GM18909 (cell line): Measurements from ENCODE around the gene NOTCH4.
"Not testable (repeated sequence)": the region's sequence is repeated elsewhere in the genome, so short reads cannot be mapped to it uniquely, and the experiment has no call there.

Experiments
- ATAC-seq: cut with Tn5 transposase; IDR thresholded peaks from one replicate; pipeline ENCODE4 v1.9.1; 2021; ENCODE audit warnings: mild to moderate bottlenecking; ENCODE audit not compliant: unreplicated experiment, poor library complexity

Gene NOTCH4

DNA sequence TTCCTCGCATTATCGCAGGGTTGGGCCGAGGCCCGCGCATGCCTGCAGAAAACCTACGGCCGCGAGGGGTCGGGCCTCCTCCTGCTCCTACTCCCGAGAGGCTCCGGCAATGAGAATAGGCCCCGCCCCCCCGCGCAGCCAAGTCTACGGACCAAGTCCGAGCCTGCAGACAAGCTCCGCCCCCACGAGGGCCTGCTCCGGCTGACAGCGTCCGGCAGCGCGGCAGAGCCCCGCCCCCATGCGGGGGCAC lies 28.3 kb downstream of the NOTCH4 start:
- ATAC-seq, result peak; percentile 76

DNA sequence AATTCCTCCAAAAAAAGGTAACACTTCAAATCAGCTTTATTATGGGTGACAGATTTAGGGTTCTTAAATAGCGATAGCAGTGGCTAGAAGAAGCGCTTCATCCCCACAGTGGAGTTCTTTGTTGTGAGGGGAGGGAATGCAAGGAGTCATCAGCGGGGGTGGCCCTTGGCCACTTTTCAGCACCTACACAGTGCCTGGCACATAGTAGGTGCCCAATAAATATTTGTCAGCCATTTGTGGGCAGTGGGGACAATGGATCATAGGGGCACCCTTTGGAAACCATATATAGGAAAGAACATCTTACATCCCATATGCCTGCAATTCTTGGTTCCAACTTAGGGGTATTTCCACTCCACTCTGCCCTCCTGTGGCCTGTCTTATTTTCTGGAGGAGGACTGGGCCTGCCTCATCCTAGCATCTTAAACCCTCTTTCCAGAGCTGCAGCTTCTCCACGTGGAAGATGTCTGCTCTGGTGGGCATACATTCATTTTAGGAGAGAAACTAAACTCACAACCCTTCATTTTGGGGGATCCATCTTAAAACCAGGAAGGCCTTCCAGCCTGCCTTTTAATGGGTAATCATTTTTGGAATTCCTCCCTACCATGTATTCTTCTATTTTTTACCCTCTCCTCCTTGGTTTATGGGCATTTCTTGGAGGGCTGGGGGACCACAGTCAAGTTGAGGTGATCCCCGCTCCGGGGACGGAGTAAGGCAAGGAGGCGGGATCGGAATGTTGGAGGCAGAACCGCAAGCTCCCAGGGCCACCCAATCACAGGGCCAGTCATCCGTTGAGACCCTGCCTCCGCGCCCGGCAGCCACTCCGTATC lies 28.8 kb downstream of the NOTCH4 start:
- ATAC-seq, result no peak

DNA sequence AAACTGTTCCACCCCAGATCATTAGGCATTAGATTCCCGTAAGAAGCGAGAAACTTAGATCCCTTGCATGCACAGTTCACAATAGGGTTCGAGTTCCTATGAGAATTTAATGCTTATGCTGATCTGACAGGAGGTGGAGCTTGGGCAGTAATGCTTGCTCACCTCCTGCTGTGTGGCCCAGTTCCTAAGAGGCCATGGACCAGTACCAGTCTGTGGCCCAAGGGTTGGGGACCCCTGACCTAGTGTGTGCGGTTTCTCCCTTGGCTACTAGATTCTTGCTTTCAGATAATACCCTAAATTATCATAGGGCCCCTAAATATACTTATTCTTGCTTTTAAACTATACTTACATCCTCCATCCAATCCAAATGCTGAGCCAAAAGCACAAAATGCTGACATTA lies 29.5 kb downstream of the NOTCH4 start:
- ATAC-seq, result no peak

DNA sequence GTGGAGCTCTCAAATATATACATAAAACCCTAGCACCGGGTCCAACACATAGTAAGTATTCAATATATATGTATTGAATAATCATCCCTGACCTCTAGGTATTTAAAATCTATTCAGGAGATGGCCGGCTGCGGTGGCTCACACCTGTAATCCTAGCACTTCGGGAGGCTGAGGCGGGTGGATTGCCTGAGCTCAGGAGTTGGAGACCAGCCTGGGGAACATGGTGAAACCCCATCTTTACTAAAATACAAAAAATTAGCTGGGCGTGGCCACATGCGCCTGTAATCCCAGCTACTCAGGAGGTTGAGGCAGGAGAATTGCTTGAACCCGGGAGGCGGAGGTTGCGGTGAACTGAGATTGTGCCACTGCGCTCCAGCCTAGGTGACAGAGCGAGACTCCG lies 30.8 kb downstream of the NOTCH4 start:
- not testable (repeated sequence) for ATAC-seq

DNA sequence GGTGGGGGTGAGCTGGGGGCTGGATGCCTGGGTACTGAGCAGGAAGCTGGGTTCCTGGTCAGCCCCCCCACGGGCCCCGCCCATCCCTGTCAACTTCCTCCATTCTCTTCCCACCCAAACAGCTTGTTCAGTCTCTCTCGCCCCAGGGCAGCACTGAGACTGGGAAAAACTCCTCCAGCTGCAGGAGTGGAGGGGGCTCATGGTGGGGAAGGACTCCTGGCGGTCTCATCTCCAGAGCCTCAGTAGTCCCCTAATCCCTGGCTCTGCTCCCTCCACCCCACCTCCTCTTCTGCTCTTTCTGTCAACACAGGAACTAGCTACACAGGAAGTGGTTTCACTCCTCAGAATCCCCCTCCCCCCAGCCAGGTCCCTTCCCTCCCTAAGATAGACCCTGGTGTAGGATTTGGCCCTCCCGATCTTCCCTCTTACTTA lies 31.2 kb downstream of the NOTCH4 start, which contains the start of gene GPSM3:
Gene GPSM3 (minus strand): TSS at position 36 of the 432 bp plus-strand sequence. CDS start 130 bp downstream, outside the sequence.
- ATAC-seq, result no peak

DNA sequence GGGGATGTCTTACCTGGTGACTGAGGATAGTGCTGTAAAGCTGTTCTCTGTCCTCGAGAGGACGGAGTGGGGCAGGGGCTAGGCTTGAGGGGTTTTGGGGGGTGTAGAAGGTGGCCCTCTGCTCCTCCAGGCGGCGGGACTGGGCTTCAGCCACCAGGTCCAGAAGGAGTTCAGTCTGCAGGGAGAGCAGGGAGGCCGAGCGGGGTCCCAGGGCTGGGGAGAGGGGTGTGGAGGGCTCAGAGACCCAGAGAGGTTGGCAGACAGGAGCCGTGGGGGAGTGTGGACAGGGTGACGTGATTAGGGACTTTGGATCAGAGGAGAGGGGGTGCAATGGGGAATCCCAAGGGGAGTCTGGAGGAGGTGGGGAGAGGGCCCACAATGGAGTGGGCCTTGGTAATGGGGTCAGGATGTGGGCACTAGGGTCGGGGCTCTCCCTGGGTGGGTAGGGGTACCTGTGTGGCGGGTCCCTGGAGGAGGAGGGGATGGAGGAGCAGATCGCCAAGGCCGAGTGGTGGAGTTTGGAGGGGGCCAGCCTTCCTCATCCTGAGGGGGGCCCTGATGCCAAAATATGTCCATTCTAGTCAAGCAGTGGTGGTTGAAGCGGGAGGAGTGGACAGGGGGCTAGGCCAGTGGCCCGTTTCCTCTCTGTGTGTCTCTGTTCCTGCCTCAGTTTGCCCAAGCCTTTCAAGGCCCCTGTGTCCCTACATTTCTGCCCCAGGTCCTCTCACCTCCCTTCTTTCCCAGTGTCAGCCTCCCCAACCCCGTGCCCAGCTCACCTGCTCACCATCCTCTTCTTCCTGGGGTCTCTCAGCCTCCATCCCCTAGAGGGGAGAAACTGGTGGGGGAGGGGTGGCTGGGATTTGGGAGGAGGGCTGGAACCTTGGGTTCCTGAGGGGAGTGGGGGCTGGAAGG lies 31.9 kb downstream of the NOTCH4 start:
- ATAC-seq, result no peak

DNA sequence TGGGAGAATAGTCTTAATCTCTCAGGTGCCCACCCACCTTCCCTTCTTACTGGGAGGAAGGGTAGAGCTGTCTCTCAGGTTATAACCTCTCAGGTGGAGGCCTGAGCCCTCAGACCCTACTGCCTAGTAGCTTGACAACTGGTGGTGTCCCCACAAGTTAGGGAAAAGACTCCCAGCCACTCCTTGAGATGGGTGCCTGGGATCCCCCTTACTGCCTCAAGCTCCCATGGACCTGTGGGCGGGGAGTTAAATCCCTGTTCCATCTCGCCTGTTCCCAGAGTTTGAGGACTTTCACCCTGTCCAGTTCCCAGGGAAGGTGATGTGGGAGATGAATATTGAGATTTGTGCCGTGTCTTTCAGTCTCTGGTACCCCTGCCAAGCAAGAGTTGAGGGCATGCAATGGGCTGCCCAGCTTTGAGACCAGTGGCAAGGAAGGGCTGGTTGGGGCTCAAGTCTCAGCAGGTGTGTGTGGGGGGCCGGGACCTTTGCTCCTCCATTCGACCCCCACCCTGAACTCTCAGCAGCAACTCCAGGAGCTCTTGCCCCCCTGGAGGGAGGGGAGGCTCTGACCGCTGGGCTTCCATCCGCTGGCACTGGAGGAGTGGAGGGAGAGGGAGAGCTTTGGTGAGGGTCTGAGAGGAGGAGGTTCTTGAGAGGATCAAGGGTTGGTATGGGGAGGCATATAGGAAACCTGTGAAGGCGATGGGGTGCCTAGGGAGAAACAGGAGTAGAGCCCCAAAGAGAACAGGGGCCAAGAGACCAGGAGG lies 32.8 kb downstream of the NOTCH4 start:
- ATAC-seq, result no peak

DNA sequence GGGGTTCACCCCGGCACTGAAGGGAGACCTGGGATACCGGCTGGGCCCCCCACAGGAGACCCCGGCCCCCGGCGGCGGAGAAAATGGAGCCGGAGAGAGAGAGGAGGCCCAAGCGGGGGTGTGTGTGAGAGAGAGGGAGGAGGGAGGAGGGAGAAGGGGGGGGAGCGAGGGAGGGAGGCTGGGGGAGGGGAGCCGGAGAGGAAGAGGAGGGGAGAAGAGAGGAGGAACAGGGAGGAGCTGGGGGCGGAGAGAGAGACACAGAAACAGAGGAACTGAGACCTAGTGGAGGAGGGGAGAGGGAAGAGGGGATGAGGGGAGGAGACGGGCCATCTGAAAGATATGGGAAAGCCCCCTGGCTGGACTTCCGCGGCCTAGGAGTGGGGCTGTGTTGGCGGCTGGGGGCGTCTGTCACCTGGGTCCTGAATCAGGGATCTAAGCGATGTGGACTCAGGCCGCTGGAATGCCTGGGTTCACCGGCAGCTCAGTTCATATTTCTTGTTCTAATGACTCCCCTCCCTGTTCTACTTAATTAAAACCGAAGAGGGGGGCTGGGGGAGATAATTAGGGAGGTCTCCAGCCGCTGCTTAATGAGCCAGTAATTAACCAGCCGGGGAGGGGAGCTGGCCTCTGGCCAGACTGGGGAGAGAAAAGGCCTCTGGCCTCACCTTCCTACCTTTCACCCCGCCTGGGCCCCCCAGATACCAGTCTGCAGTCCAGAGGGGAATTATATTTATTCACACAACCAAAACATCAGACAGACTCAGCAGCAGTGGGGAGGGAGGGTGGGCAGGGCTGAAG lies 33.6 kb downstream of the NOTCH4 start, which contains the start of gene PBX2:
Gene PBX2 (minus strand): TSS at position 149 of the 798 bp plus-strand sequence. CDS start 287 bp downstream, outside the sequence.
- peak; percentile 50 for ATAC-seq

DNA sequence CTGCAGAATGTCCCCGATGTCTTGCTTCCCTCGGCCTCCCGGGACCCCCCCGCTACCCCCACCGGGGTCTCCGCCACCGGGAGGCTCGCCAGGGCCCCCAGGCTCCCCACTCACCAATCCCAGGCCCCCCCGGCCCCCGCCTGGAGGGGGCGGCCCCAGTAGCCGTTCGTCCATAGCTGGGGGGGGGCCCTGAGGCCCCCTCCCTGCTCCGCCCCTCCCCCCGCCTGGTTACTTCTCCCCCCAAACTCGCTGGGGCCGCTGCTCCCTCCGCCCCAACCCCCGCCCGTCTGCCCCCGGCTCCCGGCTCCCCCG lies 34.2 kb downstream of the NOTCH4 start:
- no peak for ATAC-seq

DNA sequence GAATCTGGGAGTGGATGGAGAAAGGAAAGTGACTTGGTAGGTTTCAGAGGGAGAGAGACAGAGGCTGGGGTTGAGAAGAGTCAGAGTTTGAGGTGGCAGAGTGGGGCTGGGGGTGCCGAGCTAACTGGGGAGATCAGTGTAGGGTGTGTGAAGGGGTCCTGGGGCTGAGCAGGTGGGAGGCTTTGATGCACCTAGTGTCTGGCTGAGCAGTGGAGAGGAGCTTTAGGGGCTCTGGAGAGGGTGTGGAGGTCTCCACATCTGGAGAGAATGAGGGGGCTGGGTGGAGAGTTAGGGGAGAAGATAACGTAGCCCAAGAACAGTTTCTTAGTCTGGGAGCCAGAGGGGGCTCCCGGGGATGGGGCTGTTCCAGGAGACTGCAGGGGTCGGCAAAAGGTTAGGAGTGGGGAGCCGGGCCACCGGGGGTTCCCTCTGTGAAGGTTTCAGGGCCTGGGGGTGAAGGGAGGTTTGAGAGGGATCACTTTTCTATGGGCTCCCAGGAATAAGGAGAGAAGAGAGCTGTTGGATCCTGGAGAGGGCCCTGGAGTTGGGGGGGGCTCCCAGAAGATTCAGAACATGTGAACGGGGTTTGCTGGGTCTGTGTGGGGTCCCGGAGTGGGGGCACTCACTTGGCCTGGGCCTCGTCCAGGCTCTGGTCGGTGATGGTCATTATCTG lies 34.7 kb downstream of the NOTCH4 start:
- no peak for ATAC-seq

DNA sequence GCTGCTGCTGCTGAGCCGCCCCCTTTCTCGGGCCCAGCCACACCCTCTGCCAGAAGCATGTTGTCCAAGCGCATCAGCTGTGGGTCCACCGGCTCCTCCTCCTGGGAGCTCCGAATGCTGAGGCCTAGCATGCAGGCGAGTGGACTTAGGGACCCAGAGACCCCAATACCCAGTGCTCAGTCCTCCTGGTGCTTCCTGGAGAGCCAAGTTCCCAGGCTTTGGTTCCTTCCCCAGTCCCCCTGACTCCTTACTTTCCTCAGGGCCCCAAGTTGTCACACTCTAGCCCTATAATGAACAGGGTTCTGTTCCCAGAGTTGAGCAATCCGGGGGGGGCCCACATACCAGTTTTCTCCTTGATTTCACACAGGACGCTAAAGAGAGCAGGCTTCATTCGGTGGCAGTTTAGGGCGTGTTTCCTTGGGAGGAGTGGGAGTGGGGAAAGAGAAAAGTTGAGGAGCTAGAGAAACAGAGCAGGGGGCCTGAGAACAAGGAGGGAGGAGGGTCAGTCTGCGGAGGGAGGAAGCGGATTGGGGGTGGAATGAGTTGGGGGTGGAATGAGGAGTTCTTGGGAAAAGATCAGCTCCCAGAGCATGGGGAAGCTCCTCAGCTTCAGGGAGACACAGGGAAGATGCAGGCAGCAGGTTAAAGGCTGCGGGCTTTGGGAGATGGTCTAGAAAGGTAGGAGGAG lies 35.3 kb downstream of the NOTCH4 start:
- no peak for ATAC-seq

DNA sequence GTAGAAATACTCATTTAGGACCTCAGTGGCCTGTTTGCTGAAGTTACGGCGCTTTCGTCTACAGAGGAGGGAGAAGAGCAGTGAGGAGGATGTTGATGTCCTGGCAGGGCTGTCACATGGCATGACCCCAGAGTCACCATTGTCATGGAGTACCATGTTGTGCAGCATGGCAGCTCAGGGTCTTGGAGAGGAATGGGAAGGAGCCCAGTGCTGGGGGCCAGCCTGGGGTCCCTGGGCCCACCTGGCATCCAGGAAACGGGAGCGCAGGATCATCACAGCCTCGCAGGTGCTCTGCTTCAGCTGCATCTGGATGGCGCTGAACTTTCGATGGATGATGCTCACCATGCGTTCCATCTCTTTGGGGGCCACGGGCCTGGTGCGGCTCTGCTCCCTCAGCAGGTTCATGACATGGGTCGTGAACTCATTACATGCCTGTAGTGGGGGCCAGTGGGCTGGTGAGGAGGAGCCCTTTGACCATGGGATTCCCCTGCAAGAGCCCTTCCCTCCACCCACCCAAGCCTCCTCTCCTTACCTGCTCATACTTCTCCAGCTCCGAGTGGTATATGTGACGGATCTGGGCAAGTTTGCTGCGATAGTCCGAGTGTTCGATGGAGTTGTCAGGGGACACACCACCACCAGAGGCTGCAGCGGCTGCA lies 36.0 kb downstream of the NOTCH4 start:
- not testable (repeated sequence) for ATAC-seq

DNA sequence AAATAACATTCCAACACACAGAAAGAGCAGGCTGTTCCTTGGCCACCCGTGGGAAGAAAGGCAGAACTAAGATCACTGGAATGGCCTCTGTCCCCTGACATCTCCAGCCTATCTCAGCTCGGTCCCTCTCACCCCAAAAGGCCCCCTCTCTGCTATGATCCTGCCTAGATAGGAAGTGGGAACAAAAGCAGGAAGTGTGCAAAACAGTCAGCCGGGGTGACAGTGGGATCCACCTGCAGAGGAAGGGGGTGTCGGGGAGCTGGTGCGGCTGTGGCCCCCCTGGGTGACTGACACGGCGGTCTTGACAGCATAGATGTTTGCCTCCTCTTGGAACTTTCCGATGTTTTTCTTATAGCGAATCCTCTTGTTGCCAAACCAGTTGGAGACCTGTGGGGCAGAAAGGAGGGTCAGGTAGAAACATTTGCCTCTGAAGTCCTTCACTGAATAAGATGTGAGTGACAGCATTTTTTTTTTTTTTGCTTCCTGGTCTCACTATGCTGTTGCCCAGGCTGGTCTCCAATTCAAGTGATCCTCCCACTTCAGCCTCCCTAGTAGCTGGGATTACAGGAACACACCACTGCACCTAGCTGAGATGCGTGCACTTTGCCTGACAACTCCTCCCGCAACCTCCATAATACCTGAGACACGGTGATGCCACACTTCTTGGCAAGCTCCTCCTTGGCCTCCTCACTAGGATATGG lies 36.7 kb downstream of the NOTCH4 start:
- no peak for ATAC-seq

DNA sequence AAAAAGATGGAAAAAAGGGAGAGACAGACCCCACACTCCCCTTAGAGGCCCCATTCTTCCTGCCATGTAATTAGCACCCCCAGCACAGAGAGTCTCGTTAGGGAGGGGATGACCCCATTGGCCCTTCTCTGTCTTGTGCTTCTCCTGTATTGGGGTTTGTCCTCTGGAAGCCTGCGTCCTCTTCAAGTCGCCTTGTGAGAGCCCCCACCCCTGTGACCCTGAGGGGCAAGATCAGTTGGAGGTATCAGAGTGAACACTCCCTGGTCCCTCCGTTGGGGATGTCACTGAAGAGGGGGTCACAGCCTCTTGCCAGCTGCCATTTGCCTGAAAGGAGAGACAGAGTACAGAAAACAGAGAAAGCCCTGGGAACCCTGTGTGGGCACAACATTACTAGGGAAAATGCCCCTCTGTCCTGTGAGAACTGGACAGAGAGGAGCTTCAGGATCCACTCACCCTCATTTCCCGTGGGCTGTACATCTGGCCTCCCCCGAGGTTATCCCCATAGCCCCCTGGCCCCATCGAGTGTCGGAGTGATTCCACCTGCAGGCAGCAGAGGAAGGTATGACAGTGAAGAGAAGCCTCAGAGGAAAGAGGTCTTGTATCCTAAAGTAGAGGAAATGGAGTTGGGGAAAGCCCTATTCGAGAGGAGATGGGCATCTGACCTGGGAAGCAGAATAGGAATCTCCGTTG lies 37.6 kb downstream of the NOTCH4 start:
- not testable (repeated sequence) for ATAC-seq

DNA sequence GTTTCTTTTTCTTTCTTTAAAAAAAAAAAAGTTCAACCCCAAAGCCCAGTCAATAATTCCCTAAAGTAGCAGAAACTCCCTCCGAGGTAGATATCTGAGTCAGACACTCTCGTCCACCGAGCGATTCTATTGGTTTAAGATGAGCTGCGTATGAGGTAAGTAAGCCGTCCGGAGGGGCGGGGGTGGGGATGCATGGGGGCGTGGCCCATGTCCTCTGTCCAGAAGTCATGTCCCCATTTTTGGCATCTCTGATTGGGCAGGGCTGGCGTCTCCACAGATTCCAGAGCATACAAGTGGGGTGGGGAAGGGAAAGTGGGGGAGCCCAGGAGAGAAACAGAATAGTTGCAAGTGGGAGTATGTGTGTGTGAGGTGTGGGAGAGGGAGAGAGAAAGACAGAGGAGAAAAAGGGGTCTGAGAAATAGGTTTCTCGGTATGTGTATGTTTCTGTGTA lies 38.2 kb downstream of the NOTCH4 start:
- ATAC-seq, result not testable (repeated sequence)

DNA sequence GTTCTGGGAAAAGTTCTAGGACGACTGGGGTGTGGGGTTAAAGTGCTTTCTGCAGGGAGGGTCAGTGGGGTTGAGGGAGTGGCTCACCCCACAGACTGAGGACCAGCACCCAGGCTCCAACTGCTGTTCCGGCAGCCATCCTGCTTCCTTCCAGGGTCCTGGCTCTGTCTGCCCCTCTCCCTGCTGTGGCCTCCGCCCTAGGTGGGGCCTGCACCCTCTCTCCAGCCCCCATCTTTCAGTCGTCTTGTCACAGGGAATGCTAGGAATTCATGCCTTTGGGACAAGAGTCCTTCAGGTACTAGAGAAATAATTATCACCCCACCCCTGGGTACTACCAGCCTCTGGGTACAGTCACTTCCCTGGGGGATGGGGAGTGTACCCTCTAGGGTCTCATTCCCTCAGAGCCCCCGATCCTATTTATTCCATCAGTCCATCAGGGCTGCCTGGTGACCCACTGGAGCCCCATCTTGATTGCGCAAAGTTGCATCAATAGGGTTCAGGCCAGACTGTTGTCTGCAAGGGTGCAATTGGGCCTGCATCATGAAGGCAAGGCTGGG lies 39.7 kb downstream of the NOTCH4 start, which contains the start of gene AGER:
Gene AGER (minus strand): TSS at position 170 of the 557 bp plus-strand sequence. CDS start 31 bp downstream, at position 139.
- no peak for ATAC-seq
